Thyroid gland (tissue), 4 donors: ENCODE results near the gene ESPNL. TPM values are rescaled to one million over a fixed set of nuclear protein-coding genes. Genes with fewer than 3 reads are reported as not detected.
"Not testable (repeated sequence)": the region's sequence is repeated elsewhere in the genome, so short reads cannot be mapped to it uniquely, and the experiment has no call there.

Source experiments
- DNase-seq, 2 donors: peaks; one replicate each; pipeline ENCODE4 v3.0.0-alpha.2; 2019
- H3K27ac ChIP-seq, 3 donors: fragments of 200-600 bp; sonication (generic); 1 replicate in 2 of 3; 2 replicates in 1 of 3; pipeline ENCODE4 v1.5.1; 2016 to 2019; ENCODE audit warnings: mild to moderate bottlenecking in 1 of 3, moderate library complexity in 1 of 3
- H3K27me3 ChIP-seq: fragments of 200-600 bp; sonication (generic); one replicate; pipeline ENCODE4 v1.5.1; 2019
- H3K36me3 ChIP-seq, 2 donors: fragments of 200-600 bp; sonication (generic); one replicate each; pipeline ENCODE4 v1.5.1; 2016 to 2019
- H3K4me1 ChIP-seq, 2 donors: fragments of 200-600 bp; sonication (generic); one replicate each; pipeline ENCODE4 v1.5.1; 2017 to 2019
- H3K4me3 ChIP-seq, 3 donors: fragments of 200-600 bp; sonication (generic); replicated peaks in 1 of 3; 1 replicate in 2 of 3; 2 replicates in 1 of 3; pipeline ENCODE4 v1.5.1; 2016; ENCODE audit warnings: mild to moderate bottlenecking in 1 of 3
- H3K9me3 ChIP-seq: fragments of 200-600 bp; sonication (generic); one replicate; pipeline ENCODE4 v1.5.1; 2017
- POLR2A ChIP-seq, 2 donors: fragments of 450-650 bp; IDR thresholded peaks; one replicate each; pipeline ENCODE4 v1.6.1; 2017; ENCODE audit warnings: antibody characterized with exemption in 2 of 2, mild to moderate bottlenecking in 2 of 2, moderate library complexity in 1 of 2
- WGBS, 2 donors: methylation state at CpG; one replicate each; pipeline ENCODE4 v1.1.5; 2017; 5-methylcytosine and 5-hydroxymethylcytosine counted together
- intact Hi-C: fragments of 100-400 bp; cut with DNase I; formaldehyde crosslinking; loops from one replicate; pipeline ENCODE4 v1.15.1; 2023
- total RNA-seq, 4 donors: library from RNA; depleted of rRNA; stranded (reverse); fragments of >200 nt; gene quantifications; one replicate each; pipeline ENCODE4 v1.2.3, GENCODE V29; 2016
- TF ChIP-seq, protein P1 (sequence below), 6 experiments: fragments of 200-600 bp in 3 of 6; fragments of 450-650 bp in 3 of 6; sonication (generic) in 3 of 6; IDR thresholded peaks; one replicate each; pipeline ENCODE4 v1.5.1; 2016 to 2019; ENCODE audit warnings: antibody characterized with exemption in 6 of 6, mild to moderate bottlenecking in 2 of 6, inconsistent platforms in 1 of 6, moderate library complexity in 1 of 6

Gene ESPNL, protein sequence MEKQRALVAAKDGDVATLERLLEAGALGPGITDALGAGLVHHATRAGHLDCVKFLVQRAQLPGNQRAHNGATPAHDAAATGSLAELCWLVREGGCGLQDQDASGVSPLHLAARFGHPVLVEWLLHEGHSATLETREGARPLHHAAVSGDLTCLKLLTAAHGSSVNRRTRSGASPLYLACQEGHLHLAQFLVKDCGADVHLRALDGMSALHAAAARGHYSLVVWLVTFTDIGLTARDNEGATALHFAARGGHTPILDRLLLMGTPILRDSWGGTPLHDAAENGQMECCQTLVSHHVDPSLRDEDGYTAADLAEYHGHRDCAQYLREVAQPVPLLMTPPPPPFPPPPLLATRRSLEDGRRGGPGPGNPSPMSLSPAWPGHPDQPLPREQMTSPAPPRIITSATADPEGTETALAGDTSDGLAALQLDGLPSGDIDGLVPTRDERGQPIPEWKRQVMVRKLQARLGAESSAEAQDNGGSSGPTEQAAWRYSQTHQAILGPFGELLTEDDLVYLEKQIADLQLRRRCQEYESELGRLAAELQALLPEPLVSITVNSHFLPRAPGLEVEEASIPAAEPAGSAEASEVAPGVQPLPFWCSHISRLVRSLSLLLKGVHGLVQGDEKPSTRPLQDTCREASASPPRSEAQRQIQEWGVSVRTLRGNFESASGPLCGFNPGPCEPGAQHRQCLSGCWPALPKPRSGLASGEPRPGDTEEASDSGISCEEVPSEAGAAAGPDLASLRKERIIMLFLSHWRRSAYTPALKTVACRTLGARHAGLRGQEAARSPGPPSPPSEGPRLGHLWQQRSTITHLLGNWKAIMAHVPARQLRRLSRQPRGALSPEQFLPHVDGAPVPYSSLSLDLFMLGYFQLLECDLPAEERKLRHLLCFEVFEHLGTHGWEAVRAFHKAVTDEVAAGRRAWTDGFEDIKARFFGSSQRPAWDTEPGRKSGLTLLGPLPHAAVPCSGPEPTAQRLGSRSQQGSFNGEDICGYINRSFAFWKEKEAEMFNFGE
- 1 to 10 TPM in 3 of 4 donors, under 1 TPM in 1; 0.11 to 3.8 (median 2.6) TPM for total RNA-seq

DNA sequence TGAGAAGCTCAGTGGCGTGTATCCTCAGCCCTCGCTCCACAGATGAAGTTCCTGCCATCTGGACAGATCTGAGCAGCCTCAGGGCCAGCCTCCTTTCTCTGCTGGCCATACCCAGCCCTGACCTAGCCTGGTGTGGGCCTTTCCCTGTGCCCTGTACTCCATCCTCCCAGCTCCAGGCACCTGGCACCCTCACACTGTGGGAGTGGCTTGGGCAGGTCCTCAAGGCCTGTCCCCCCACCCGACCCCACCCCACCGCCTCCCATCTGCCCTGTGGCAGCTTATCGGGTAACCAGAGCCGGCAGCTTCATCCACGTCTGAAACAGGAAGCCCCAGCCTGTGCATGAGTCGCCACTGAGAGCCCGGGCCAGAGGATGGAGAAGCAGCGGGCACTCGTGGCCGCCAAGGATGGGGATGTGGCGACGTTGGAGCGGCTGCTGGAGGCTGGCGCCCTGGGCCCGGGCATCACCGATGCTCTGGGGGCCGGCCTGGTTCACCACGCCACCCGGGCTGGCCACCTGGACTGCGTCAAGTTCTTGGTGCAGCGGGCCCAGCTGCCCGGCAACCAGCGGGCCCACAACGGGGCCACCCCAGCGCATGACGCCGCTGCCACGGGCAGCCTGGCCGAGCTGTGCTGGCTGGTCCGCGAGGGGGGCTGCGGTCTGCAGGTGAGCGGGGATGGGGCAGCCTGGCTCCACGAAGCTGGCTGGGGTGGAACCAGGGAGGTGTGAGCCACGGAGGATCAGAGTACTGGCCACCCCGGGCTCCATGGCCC is at the start of gene ESPNL:
Gene ESPNL, plus strand, starts transcription at position 292 of the 772 bp plus-strand sequence. Its CDS starts 80 bp downstream, at position 372.
- Histone ChIP-seq H3K36me3 (no peaks in the 10 kb centered on the region), H3K4me1 (peaks cover 0 to 6% of the 10 kb centered on the region in 2 donors), H3K27ac (no peak within 1 kb of the TSS), H3K27me3 (no peaks in the 10 kb centered on the region), H3K9me3 (no peaks in the 10 kb centered on the region), H3K4me3 (no peak within 1 kb of the TSS)
- intact Hi-C loops: no loop called here
- no peak for TF ChIP-seq POLR2A (IDR thresholded peaks at IDR 0.05)
- TF ChIP-seq, protein P1, sequence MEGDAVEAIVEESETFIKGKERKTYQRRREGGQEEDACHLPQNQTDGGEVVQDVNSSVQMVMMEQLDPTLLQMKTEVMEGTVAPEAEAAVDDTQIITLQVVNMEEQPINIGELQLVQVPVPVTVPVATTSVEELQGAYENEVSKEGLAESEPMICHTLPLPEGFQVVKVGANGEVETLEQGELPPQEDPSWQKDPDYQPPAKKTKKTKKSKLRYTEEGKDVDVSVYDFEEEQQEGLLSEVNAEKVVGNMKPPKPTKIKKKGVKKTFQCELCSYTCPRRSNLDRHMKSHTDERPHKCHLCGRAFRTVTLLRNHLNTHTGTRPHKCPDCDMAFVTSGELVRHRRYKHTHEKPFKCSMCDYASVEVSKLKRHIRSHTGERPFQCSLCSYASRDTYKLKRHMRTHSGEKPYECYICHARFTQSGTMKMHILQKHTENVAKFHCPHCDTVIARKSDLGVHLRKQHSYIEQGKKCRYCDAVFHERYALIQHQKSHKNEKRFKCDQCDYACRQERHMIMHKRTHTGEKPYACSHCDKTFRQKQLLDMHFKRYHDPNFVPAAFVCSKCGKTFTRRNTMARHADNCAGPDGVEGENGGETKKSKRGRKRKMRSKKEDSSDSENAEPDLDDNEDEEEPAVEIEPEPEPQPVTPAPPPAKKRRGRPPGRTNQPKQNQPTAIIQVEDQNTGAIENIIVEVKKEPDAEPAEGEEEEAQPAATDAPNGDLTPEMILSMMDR (IDR thresholded peaks at IDR 0.05): no peak
- WGBS, 2 donors: 88 to 92% methylated on average over 13 to 18 of the region's 38 CpGs
- no peak for DNase-seq

DNA sequence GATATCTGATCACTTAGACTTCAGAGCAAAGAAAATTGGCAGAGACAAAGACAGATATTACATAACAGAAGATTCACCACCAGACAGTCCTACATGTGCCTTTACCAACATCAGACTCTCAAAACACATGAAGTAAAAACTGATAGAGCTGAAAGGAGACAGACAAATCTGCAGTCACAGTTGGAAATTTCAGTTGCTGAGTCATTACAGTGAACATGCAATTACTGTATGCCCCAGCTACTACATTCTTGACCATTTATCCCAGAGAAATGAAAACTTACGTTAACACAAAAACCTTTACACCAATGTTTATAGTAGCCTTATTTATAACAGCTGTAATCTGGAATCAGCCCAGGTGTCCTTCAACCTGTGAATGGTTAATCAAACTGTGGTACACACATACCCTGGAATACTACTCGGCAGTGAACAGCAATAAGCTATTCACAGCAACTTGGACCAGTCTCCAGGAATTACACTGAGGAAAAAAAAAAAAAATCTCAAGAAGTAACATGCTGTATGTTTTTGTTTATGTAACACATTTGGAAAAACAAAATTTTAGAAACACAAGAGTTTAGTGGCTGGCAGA is 46.9 kb upstream of the ESPNL start:
- H3K27ac ChIP-seq: no peak overlapping the region
- H3K27me3 ChIP-seq: no peaks in the 10 kb centered on the region
- DNase-seq: no peak
- intact Hi-C loops: no loop called here
- no peaks in the 10 kb centered on the region for H3K36me3 ChIP-seq
- no peaks in the 10 kb centered on the region for H3K9me3 ChIP-seq
- no peak overlapping the region for H3K4me3 ChIP-seq
- 93 to 95% methylated on average over 2 of the region's 2 CpGs for WGBS, 2 donors
- H3K4me1 ChIP-seq: no peaks in the 10 kb centered on the region
- TF ChIP-seq POLR2A (IDR thresholded peaks at IDR 0.05): no peak
- TF ChIP-seq, protein P1 (IDR thresholded peaks at IDR 0.05): no peak

DNA sequence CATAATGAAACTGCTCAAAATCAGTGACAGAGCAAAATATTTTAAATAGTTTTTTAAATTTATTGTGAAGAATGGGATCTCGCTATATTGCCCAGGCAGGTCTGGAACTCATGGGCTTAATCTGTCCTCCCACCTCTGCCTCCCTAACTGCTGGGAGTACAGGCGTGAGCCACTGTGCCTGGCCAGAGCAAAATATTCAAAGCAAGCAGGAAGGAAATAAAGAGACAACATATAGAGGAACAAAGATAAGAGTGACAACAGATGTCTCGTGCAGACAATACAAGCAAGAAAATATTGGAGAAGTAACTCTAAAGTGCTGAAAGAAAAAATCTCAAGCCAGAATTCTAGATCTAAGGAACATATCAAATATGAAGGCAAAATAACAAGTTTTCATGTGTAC is 44.3 kb upstream of the ESPNL start:
- intact Hi-C loops: no loop called here
- TF ChIP-seq, protein P1 (IDR thresholded peaks at IDR 0.05): no peak
- no peak for TF ChIP-seq POLR2A (IDR thresholded peaks at IDR 0.05)
- Histone ChIP-seq H3K4me1 (peaks cover 0 to 5% of the 10 kb centered on the region in 2 donors), H3K9me3 (no peaks in the 10 kb centered on the region), H3K4me3 (no peak overlapping the region), H3K27me3 (no peaks in the 10 kb centered on the region), H3K27ac (no peak overlapping the region), H3K36me3 (no peaks in the 10 kb centered on the region)
- 76 to 87% methylated on average over 3 of the region's 3 CpGs for WGBS, 2 donors
- no peak for DNase-seq

DNA sequence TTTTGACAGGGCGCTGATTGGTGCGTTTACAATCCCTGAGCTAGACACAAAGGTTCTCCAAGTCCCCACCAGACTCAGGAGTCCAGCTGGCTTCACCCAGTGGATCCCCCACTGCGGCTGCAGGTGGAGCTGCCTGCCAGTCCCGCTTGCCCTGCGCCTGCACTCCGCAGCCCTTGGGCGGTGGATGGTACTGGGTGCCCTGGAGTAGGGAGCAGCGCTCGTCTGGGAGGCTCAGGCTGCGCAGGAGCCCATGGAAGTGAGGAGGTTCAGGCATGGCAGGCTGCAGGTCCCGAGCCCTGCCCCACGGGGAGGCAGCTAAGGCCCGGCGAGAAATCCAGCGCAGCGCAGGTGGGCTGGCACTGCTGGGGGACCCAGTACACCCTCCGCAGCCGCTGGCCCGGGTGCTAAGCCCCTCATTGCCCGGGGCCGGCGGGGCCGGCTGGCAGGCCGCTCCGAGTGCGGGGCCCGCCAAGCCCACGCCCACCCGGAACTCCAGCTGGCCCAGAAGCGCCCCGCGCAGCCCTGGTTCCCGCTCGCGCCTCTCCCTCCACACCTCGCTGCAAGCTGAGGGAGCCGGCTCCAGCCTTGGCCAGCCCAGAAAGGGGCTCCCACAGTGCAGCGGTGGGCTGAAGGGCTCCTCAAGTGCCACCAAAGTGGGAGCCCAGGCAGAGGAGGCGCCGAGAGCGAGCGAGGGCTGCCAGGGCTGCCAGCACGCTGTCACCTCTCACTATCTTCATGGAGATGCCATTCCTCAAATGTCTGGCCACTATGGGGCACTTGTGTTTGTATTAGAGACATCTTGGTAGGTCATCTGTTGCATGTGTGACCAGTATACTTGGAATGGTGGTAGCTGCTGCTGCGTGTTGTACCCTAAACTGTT is 42.2 kb upstream of the ESPNL start:
- H3K4me3 ChIP-seq, H3K27me3 ChIP-seq, H3K36me3 ChIP-seq, intact Hi-C loops, H3K9me3 ChIP-seq, H3K27ac ChIP-seq, DNase-seq: not testable (repeated sequence)
- 87 to 92% methylated on average over 11 to 21 of the region's 44 CpGs for WGBS, 2 donors
- peaks cover 10 to 12% of the 10 kb centered on the region in 2 donors for H3K4me1 ChIP-seq
